HEK293 (cell line): ENCODE data around the gene KLHL29.

Source experiments
- SALL2 ChIP-seq: fragments of 450-650 bp; formaldehyde crosslinking; IDR thresholded peaks from 2 replicates; pipeline ENCODE4 v1.5.0; 2017; ENCODE audit warnings: missing biosample characterization, mild to moderate bottlenecking, missing genetic modification characterization, borderline replicate concordance
- ZBTB7A ChIP-seq: fragments of 450-650 bp; formaldehyde crosslinking; IDR thresholded peaks from 2 replicates; pipeline ENCODE4 v1.5.1; 2016; ENCODE audit warnings: low read depth, missing biosample characterization, missing genetic modification characterization
- ZNF114 ChIP-seq: fragments of 450-650 bp; formaldehyde crosslinking; IDR thresholded peaks from 2 replicates; pipeline ENCODE4 v1.5.0; 2017; ENCODE audit warnings: missing biosample characterization, missing genetic modification characterization
- ZNF76 ChIP-seq: fragments of 450-650 bp; formaldehyde crosslinking; IDR thresholded peaks from 2 replicates; pipeline ENCODE4; 2016; ENCODE audit warnings: low read depth, missing biosample characterization, missing genetic modification characterization, borderline replicate concordance
- ZNF777 ChIP-seq: fragments of 450-650 bp; formaldehyde crosslinking; IDR thresholded peaks from 2 replicates; pipeline ENCODE4 v1.5.1; 2017; ENCODE audit warnings: missing biosample characterization, missing genetic modification characterization, borderline replicate concordance
- TF ChIP-seq, protein P1 (sequence below): fragments of 450-650 bp; formaldehyde crosslinking; IDR thresholded peaks from 2 replicates; pipeline ENCODE4 v1.5.1; 2016; ENCODE audit warnings: missing biosample characterization, missing genetic modification characterization
- TF ChIP-seq, protein P2 (sequence below): fragments of 450-650 bp; formaldehyde crosslinking; conservative IDR thresholded peaks from 2 replicates; pipeline ENCODE4 v1.5.1; 2016; ENCODE audit warnings: low read depth, missing biosample characterization, missing genetic modification characterization

DNA sequence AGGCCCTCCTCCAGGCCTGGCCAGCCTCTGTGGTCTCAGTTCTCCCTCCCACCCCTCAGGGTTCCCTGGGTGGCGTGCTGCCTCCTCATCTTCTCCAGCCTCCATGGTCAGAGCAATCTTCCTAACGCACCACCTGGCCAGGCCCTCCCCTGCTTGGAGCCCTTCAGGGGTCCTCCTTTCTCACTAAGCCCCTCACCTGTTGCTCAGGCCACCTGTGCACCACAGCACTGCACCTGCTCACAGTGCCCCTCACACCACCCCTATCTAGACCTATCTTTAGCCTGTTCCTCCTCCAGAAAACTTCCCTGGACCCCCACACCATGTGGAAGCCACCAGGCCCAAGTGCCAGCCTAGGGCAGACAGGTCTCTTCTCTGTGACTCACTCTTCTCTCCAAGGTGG lies 274.8 kb downstream of the KLHL29 start:
- TF ChIP-seq ZNF777 (tag by site-specific recombination) = no peak
- TF ChIP-seq SALL2 (tag by site-specific recombination) = no peak
- TF ChIP-seq, protein P1, sequence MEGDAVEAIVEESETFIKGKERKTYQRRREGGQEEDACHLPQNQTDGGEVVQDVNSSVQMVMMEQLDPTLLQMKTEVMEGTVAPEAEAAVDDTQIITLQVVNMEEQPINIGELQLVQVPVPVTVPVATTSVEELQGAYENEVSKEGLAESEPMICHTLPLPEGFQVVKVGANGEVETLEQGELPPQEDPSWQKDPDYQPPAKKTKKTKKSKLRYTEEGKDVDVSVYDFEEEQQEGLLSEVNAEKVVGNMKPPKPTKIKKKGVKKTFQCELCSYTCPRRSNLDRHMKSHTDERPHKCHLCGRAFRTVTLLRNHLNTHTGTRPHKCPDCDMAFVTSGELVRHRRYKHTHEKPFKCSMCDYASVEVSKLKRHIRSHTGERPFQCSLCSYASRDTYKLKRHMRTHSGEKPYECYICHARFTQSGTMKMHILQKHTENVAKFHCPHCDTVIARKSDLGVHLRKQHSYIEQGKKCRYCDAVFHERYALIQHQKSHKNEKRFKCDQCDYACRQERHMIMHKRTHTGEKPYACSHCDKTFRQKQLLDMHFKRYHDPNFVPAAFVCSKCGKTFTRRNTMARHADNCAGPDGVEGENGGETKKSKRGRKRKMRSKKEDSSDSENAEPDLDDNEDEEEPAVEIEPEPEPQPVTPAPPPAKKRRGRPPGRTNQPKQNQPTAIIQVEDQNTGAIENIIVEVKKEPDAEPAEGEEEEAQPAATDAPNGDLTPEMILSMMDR (tag by site-specific recombination) = no peak
- TF ChIP-seq ZNF76 = no peak
- TF ChIP-seq ZNF114 (tag by site-specific recombination) = no peak
- TF ChIP-seq ZBTB7A (tag by site-specific recombination) = no peak
- TF ChIP-seq, protein P2, sequence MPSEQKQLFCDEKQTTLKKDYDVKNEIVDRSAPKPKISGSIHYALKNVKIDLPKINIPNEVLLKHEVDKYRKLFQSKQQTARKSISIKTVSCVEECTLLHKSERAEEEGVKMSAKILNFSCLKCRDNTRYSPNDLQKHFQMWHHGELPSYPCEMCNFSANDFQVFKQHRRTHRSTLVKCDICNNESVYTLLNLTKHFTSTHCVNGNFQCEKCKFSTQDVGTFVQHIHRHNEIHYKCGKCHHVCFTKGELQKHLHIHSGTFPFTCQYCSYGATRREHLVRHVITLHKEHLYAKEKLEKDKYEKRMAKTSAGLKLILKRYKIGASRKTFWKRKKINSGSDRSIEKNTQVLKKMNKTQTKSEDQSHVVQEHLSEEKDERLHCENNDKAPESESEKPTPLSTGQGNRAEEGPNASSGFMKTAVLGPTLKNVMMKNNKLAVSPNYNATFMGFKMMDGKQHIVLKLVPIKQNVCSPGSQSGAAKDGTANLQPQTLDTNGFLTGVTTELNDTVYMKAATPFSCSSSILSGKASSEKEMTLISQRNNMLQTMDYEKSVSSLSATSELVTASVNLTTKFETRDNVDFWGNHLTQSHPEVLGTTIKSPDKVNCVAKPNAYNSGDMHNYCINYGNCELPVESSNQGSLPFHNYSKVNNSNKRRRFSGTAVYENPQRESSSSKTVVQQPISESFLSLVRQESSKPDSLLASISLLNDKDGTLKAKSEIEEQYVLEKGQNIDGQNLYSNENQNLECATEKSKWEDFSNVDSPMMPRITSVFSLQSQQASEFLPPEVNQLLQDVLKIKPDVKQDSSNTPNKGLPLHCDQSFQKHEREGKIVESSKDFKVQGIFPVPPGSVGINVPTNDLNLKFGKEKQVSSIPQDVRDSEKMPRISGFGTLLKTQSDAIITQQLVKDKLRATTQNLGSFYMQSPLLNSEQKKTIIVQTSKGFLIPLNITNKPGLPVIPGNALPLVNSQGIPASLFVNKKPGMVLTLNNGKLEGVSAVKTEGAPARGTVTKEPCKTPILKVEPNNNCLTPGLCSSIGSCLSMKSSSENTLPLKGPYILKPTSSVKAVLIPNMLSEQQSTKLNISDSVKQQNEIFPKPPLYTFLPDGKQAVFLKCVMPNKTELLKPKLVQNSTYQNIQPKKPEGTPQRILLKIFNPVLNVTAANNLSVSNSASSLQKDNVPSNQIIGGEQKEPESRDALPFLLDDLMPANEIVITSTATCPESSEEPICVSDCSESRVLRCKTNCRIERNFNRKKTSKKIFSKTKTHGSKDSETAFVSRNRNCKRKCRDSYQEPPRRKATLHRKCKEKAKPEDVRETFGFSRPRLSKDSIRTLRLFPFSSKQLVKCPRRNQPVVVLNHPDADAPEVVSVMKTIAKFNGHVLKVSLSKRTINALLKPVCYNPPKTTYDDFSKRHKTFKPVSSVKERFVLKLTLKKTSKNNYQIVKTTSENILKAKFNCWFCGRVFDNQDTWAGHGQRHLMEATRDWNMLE = no peak
